ENCODE measurements around the gene PHF19. TPM values are rescaled to one million over a fixed set of nuclear protein-coding genes. Genes with fewer than 3 reads are reported as not detected.

Gene PHF19
- polyA plus RNA-seq, 1 donor from 2014 or later = 4.9 TPM

- no peak overlapping the region for H3K4me3 ChIP-seq (ENCODE audit: low read length)
- H3K36me3 ChIP-seq (ENCODE audit: insufficient read depth, low read length) = no peaks in the 10 kb centered on the region
- no peaks in the 10 kb centered on the region for H3F3A ChIP-seq (ENCODE audit: insufficient read depth, low read length, poor library complexity, severe bottlenecking)
- H3K9me3 ChIP-seq (ENCODE audit: low read length) = no peaks in the 10 kb centered on the region
- no peaks in the 10 kb centered on the region for H3K27me3 ChIP-seq (ENCODE audit: insufficient read depth, low read depth, low read length)
- no peaks in the 10 kb centered on the region for H3K9me2 ChIP-seq (ENCODE audit: insufficient read depth, low read length)
- no peak overlapping the region for H3K9ac ChIP-seq (ENCODE audit: low read length)
- no peak overlapping the region for H2AFZ ChIP-seq (ENCODE audit: low read depth, low read length)
- H3K4me2 ChIP-seq (ENCODE audit: low read length) = no peak overlapping the region
- TF ChIP-seq POLR2AphosphoS5 (IDR thresholded peaks at IDR 0.05) (no peak), CTCF (IDR thresholded peaks at IDR 0.05; ENCODE audit: poor library complexity, severe bottlenecking) (no peak), MXI1 (conservative IDR thresholded peaks at IDR 0.05; ENCODE audit: poor library complexity, severe bottlenecking) (no peak), EP300 (conservative IDR thresholded peaks at IDR 0.05; ENCODE audit: poor library complexity, severe bottlenecking) (no peak), RAD21 (conservative IDR thresholded peaks at IDR 0.05) (no peak), TAF1 (IDR thresholded peaks at IDR 0.05; ENCODE audit: low read depth) (no peak), REST (IDR thresholded peaks at IDR 0.05; ENCODE audit: borderline replicate concordance) (no peak), SMC3 (conservative IDR thresholded peaks at IDR 0.05; ENCODE audit: poor library complexity) (no peak), EZH2 (IDR thresholded peaks at IDR 0.05; ENCODE audit: borderline replicate concordance, insufficient read depth, low read length, poor library complexity, severe bottlenecking) (no peak)
- no peaks in the 10 kb centered on the region for H3K79me2 ChIP-seq (replicated peaks; ENCODE audit: insufficient read depth, low read length)
- no peaks in the 10 kb centered on the region for H4K20me1 ChIP-seq (ENCODE audit: insufficient read depth)
- H3K27ac ChIP-seq (ENCODE audit: low read length) = no peak overlapping the region
These were observed 68.1 kb downstream of the PHF19 start for GRCh38 chr9:120808931-120809330.

GRCh38 chr9:120807607-120808379 is 69.2 kb downstream of the PHF19 start:
- no peak overlapping the region for H3K4me3 ChIP-seq (ENCODE audit: low read length)
- no peaks in the 10 kb centered on the region for H4K20me1 ChIP-seq (ENCODE audit: insufficient read depth)
- H3K27me3 ChIP-seq (ENCODE audit: insufficient read depth, low read depth, low read length) = no peaks in the 10 kb centered on the region
- H3K9ac ChIP-seq (ENCODE audit: low read length) = no peak overlapping the region
- no peaks in the 10 kb centered on the region for H3F3A ChIP-seq (ENCODE audit: insufficient read depth, low read length, poor library complexity, severe bottlenecking)
- TF ChIP-seq EZH2 (IDR thresholded peaks at IDR 0.05; ENCODE audit: borderline replicate concordance, insufficient read depth, low read length, poor library complexity, severe bottlenecking) = no peak
- TF ChIP-seq TAF1 (IDR thresholded peaks at IDR 0.05; ENCODE audit: low read depth) = no peak
- no peak for TF ChIP-seq MXI1 (conservative IDR thresholded peaks at IDR 0.05; ENCODE audit: poor library complexity, severe bottlenecking)
- no peak for TF ChIP-seq REST (IDR thresholded peaks at IDR 0.05; ENCODE audit: borderline replicate concordance)
- TF ChIP-seq CTCF (IDR thresholded peaks at IDR 0.05; ENCODE audit: poor library complexity, severe bottlenecking) = no peak
- TF ChIP-seq SMC3 (conservative IDR thresholded peaks at IDR 0.05; ENCODE audit: poor library complexity) = no peak
- no peak for TF ChIP-seq POLR2AphosphoS5 (IDR thresholded peaks at IDR 0.05)
- no peak for TF ChIP-seq EP300 (conservative IDR thresholded peaks at IDR 0.05; ENCODE audit: poor library complexity, severe bottlenecking)
- TF ChIP-seq RAD21 (conservative IDR thresholded peaks at IDR 0.05) = no peak
- no peaks in the 10 kb centered on the region for H3K79me2 ChIP-seq (replicated peaks; ENCODE audit: insufficient read depth, low read length)
- no peaks in the 10 kb centered on the region for H3K36me3 ChIP-seq (ENCODE audit: insufficient read depth, low read length)
- no peak overlapping the region for H2AFZ ChIP-seq (ENCODE audit: low read depth, low read length)
- no peaks in the 10 kb centered on the region for H3K9me2 ChIP-seq (ENCODE audit: insufficient read depth, low read length)
- H3K27ac ChIP-seq (ENCODE audit: low read length) = no peak overlapping the region
- no peak overlapping the region for H3K4me2 ChIP-seq (ENCODE audit: low read length)
- no peaks in the 10 kb centered on the region for H3K9me3 ChIP-seq (ENCODE audit: low read length)

Data from neural cell (in vitro differentiated cells).